C4-2B (cell line): ENCODE results near the gene PHLDA3.

ENCODE experiments used
- ZFX ChIP-seq: fragments of 450-650 bp; IDR thresholded peaks from 2 replicates; pipeline ENCODE4 v1.6.1; 2017
- TF ChIP-seq, protein P1 (sequence below): fragments of 450-650 bp; conservative IDR thresholded peaks from 2 replicates; pipeline ENCODE4 v1.5.1; 2017; ENCODE audit warnings: mild to moderate bottlenecking

DNA sequence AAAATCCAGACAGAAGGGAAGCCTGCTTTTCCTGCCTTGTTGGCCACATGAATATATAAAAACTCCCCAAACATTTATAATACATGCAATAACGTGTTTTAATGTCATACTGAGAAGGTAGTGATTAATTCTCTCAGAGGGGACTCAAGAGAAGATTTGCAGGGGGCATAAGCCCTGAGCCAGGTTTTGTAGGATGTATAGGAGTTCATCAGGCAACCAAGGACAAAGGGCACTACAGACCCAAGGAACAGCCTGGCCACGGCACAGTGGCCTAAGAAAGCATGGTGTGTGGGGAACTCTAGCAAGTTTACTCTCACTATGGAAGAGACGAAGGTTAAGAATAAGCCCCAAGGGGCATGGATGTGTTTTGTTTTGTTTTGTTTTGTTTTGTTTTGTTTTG, 32.0 kb downstream of the PHLDA3 start:
- TF ChIP-seq, protein P1, sequence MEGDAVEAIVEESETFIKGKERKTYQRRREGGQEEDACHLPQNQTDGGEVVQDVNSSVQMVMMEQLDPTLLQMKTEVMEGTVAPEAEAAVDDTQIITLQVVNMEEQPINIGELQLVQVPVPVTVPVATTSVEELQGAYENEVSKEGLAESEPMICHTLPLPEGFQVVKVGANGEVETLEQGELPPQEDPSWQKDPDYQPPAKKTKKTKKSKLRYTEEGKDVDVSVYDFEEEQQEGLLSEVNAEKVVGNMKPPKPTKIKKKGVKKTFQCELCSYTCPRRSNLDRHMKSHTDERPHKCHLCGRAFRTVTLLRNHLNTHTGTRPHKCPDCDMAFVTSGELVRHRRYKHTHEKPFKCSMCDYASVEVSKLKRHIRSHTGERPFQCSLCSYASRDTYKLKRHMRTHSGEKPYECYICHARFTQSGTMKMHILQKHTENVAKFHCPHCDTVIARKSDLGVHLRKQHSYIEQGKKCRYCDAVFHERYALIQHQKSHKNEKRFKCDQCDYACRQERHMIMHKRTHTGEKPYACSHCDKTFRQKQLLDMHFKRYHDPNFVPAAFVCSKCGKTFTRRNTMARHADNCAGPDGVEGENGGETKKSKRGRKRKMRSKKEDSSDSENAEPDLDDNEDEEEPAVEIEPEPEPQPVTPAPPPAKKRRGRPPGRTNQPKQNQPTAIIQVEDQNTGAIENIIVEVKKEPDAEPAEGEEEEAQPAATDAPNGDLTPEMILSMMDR = no peak
- TF ChIP-seq ZFX = no peak
